CD4-positive, alpha-beta memory T cell (primary cell): Measurements from ENCODE around the gene LHFPL6. TPM values are rescaled to one million over a fixed set of nuclear protein-coding genes. Genes with fewer than 3 reads are reported as not detected.

ENCODE experiments used
- CTCF ChIA-PET: fragments of 350-600 bp; sonication (Branson Sonifier 250); formaldehyde crosslinking; loops from one replicate; lab custom pipeline; 2021; ENCODE audit warnings: inconsistent platforms; ENCODE audit not compliant: partially characterized antibody; lab: Charles Lee
- POLR2A ChIA-PET: fragments of 350-600 bp; sonication (Branson Sonifier 250); formaldehyde crosslinking; loops from one replicate; lab custom pipeline; 2021; ENCODE audit not compliant: partially characterized antibody; lab: Charles Lee
- DNase-seq, 5 donors: peaks; one replicate each; pipeline versions ENCODE4 v3.0.0 to v3.0.0-alpha.2; 2020 to 2022; ENCODE audit warnings: mixed read lengths in 1 of 5
- H3K27ac ChIP-seq: one replicate; pipeline ENCODE4 v1.7.0; 2013; ENCODE audit warnings: low read depth, low read length
- H3K27me3 ChIP-seq: 2 replicates; pipeline ENCODE4 v1.7.0; 2013; ENCODE audit warnings: mild to moderate bottlenecking, low read length, moderate library complexity; ENCODE audit not compliant: insufficient read depth
- H3K36me3 ChIP-seq: 2 replicates; pipeline ENCODE4 v1.7.0; 2013; ENCODE audit warnings: mild to moderate bottlenecking, low read length, moderate library complexity; ENCODE audit not compliant: insufficient read depth
- H3K4me1 ChIP-seq: 2 replicates; pipeline ENCODE4 v1.7.0; 2013; ENCODE audit warnings: mild to moderate bottlenecking, low read length, moderate library complexity; ENCODE audit not compliant: insufficient read depth
- H3K4me3 ChIP-seq, 2 donors: one replicate each; pipeline ENCODE4 v1.7.0; 2013; ENCODE audit warnings: low read length in 2 of 2, mild to moderate bottlenecking in 1 of 2
- H3K9me3 ChIP-seq, 2 donors: one replicate each; pipeline ENCODE4 v1.7.0; 2013; ENCODE audit warnings: low read length in 2 of 2, control low read depth in 1 of 2; ENCODE audit not compliant: control insufficient read depth in 1 of 2
- H3K27ac Mint-ChIP-seq, 7 donors: one replicate each; pipeline ENCODE4 v1.8.0; 2020 to 2021; ENCODE audit warnings: mixed read lengths in 7 of 7, mild to moderate bottlenecking in 6 of 7, inconsistent platforms in 3 of 7, moderate library complexity in 3 of 7
- H3K27me3 Mint-ChIP-seq, 2 donors: one replicate each; pipeline ENCODE4 v1.8.0; 2020 to 2021; ENCODE audit warnings: mixed read lengths in 2 of 2
- H3K36me3 Mint-ChIP-seq, 2 donors: one replicate each; pipeline ENCODE4 v1.8.0; 2020 to 2021; ENCODE audit warnings: mixed read lengths in 2 of 2, inconsistent platforms in 1 of 2, mild to moderate bottlenecking in 1 of 2
- H3K4me1 Mint-ChIP-seq, 4 donors: one replicate each; pipeline ENCODE4 v1.8.0; 2020 to 2021; ENCODE audit warnings: mixed read lengths in 4 of 4, mild to moderate bottlenecking in 1 of 4
- H3K4me3 Mint-ChIP-seq, 8 donors: one replicate each; pipeline ENCODE4 v1.8.0; 2020 to 2021; ENCODE audit warnings: mixed read lengths in 8 of 8, mild to moderate bottlenecking in 7 of 8, moderate library complexity in 6 of 8, inconsistent platforms in 3 of 8
- H3K9me3 Mint-ChIP-seq, 8 donors: one replicate each; pipeline ENCODE4 v1.8.0; 2020 to 2021; ENCODE audit warnings: mixed read lengths in 8 of 8, mild to moderate bottlenecking in 5 of 8, inconsistent platforms in 3 of 8, moderate library complexity in 1 of 8
- intact Hi-C: fragments of 100-400 bp; cut with micrococcal nuclease; formaldehyde crosslinking; loops from one replicate; pipeline ENCODE4 v1.15.1; 2023
- polyA plus RNA-seq, 2 donors: library from polyadenylated mRNA; unstranded; fragments of 300-500 nt; fragmentation: Illumina TruSeq; gene quantifications; one replicate each; pipeline ENCODE4 v1.2.3, GENCODE V29; 2021
- total RNA-seq, 2 experiments: library from RNA; stranded (reverse); gene quantifications; one replicate each; pipeline ENCODE4 v1.2.3, GENCODE V29; 2021

The LHFPL6 gene
- total and polyA plus RNA-seq, 4 experiments from 2014 or later = 0.16 TPM; not detected in 3

DNA sequence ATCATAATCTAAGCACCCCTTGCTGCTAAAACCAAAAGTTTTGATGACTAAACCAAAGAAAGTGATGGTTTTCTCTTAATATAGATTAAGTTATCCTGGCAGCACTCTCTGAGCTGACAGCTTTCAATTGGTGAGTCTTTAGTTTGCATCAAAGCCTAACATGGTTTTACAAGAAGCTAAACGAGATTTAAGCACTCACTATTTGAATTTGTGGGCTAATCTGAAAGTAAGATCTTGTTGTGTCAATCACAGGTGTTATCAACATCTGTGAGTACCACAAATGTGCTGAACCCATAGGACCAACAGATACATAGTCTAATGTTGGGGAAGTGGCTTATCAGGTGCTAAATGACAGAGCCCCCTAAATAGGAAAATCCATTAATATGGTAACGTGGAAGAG lies 223.9 kb downstream of the LHFPL6 start:
- H3K27me3 ChIP-seq = no peaks in the 10 kb centered on the region
- intact Hi-C loops = no loop called here
- no peaks in the 10 kb centered on the region for H3K4me1 Mint-ChIP-seq
- H3K4me3 ChIP-seq = no peak overlapping the region
- no peak overlapping the region for H3K27ac ChIP-seq
- POLR2A ChIA-PET = no interaction called here
- no peaks in the 10 kb centered on the region for H3K9me3 ChIP-seq
- CTCF ChIA-PET = no interaction called here
- no peak overlapping the region for H3K4me3 Mint-ChIP-seq
- H3K27me3 Mint-ChIP-seq = no peaks in the 10 kb centered on the region
- H3K9me3 Mint-ChIP-seq = no peaks in the 10 kb centered on the region
- no peak for DNase-seq
- peak overlapping the region in 1 of 7 donors; percentile 6 for H3K27ac Mint-ChIP-seq
- H3K36me3 ChIP-seq = no peaks in the 10 kb centered on the region
- H3K36me3 Mint-ChIP-seq = no peaks in the 10 kb centered on the region
- no peaks in the 10 kb centered on the region for H3K4me1 ChIP-seq

DNA sequence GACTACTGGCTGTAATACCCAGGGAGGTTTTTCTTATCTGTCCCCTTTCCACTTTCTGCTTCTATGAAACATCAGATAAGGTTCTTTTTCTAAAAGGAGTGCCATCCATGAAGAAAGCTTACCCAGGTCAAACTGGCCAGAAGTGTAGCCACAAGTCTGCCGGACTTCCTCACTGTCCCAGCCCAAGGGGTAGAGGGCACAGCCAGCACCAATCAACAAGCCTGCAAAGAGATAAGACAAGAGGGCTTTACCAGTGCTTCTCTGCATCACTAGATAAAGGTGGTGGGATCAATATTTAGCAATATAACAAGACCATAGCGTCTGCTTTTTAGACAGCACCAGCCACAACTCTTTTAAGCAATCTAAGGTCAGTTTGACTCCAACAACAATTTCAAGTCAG lies 224.7 kb downstream of the LHFPL6 start:
- Mint-ChIP-seq H3K27me3 (no peaks in the 10 kb centered on the region), H3K27ac (no peak overlapping the region), H3K9me3 (no peaks in the 10 kb centered on the region), H3K36me3 (no peaks in the 10 kb centered on the region), H3K4me3 (no peak overlapping the region), H3K4me1 (no peaks in the 10 kb centered on the region)
- no peaks in the 10 kb centered on the region for H3K4me1 ChIP-seq
- intact Hi-C loops = no loop called here
- no peaks in the 10 kb centered on the region for H3K27me3 ChIP-seq
- no peaks in the 10 kb centered on the region for H3K9me3 ChIP-seq
- no peaks in the 10 kb centered on the region for H3K36me3 ChIP-seq
- CTCF ChIA-PET = no interaction called here
- DNase-seq = no peak
- no peak overlapping the region for H3K27ac ChIP-seq
- POLR2A ChIA-PET = no interaction called here
- H3K4me3 ChIP-seq = no peak overlapping the region

DNA sequence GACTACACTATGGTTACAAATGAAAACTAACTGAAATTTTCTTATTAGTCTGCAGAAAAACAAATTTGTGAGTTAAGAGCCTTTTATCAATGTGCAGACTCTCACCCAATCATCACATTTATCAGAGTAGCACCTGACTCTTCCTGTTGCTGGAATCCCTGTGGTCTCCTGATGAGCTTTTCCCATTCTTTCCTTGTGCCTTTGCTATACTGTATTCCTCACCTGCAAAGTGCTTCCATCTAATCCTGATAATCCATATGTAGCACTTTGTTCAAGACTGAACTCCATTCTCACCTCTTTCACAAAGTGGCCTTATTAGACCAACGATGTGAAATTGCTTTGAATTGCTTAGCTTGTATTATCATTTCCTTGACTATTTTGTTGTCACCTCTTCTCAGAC lies 225.3 kb downstream of the LHFPL6 start:
- Mint-ChIP-seq H3K36me3 (no peaks in the 10 kb centered on the region), H3K27me3 (no peaks in the 10 kb centered on the region), H3K27ac (no peak overlapping the region), H3K4me3 (no peak overlapping the region), H3K4me1 (no peaks in the 10 kb centered on the region), H3K9me3 (no peaks in the 10 kb centered on the region)
- intact Hi-C loops = no loop called here
- H3K9me3 ChIP-seq = no peaks in the 10 kb centered on the region
- H3K36me3 ChIP-seq = no peaks in the 10 kb centered on the region
- ChIA-PET CTCF (no interaction called here), POLR2A (no interaction called here)
- DNase-seq = no peak
- no peaks in the 10 kb centered on the region for H3K27me3 ChIP-seq
- H3K27ac ChIP-seq = no peak overlapping the region
- no peaks in the 10 kb centered on the region for H3K4me1 ChIP-seq
- H3K4me3 ChIP-seq = no peak overlapping the region

DNA sequence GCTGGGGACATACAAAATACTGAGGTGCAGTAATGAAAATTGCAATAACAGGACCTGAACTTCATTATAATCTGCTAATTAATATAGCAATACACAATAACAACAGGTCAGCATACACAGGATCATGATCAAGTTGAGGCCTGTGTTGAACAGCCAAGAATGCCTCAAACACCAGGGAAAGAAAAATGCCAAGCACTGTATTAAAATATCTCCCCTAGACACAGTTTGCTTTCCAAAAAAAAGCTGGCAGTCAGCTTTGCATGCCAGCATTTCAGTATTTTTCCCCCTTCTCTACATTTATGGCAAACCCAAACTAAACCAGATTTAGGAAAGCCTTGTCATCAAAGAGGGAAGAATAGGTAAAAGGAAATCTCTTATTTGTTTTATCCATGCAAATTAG lies 226.9 kb downstream of the LHFPL6 start:
- no peak overlapping the region for H3K27ac ChIP-seq

DNA sequence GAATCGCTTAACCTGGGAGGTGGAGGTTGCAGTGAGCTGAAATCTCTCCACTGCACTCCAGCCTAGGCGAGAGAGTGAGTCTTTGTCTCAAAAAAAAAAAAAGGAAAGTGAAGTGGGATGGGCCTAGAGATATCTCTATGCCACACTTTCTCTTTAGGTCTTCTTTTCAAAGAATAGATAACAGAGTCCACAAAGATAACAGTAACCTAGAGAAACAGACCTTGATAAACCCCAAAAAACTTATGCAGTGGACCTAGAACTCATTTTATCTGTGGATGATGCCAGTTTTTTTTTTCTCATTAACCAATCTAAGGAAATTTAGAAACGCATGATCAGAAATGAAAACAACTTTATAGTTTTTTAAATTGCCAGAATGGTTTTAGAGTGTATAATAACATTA lies 227.4 kb downstream of the LHFPL6 start:
- no peak overlapping the region for H3K27ac Mint-ChIP-seq
- H3K27me3 ChIP-seq = no peaks in the 10 kb centered on the region

More for the DNA sequence above, 226.9 kb downstream of the LHFPL6 start:
- Histone ChIP-seq H3K4me1 (no peaks in the 10 kb centered on the region), H3K9me3 (no peaks in the 10 kb centered on the region), H3K4me3 (no peak overlapping the region), H3K27me3 (no peaks in the 10 kb centered on the region), H3K36me3 (no peaks in the 10 kb centered on the region)
- Mint-ChIP-seq H3K9me3 (no peaks in the 10 kb centered on the region), H3K4me1 (no peaks in the 10 kb centered on the region), H3K36me3 (no peaks in the 10 kb centered on the region), H3K4me3 (no peak overlapping the region), H3K27ac (no peak overlapping the region), H3K27me3 (peaks cover 0 to 2% of the 10 kb centered on the region in 2 donors)
- ChIA-PET POLR2A (no interaction called here), CTCF (no interaction called here)
- intact Hi-C loops = no loop called here
- DNase-seq = no peak

DNA sequence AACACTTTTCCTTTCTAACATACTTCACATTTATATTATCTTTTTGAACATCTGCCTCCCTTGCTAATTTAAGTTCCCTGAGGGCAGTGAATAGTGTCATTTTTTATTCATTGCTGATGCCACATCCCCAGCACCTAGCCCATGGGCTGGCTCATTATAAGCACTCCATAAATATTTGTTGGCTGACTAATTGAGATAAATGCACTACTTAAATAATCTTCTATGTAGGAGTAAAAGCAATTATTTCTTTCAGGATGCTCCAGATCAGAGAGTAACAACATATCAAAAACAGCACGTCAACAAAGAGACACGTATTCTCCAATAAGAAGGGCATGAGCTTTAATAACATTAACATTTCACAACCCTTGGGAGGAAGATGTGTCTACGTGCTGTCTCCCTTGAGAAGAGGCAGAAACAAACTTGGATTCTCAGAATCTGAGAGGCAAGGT lies 228.2 kb downstream of the LHFPL6 start:
- ChIA-PET POLR2A (no interaction called here), CTCF (interaction anchor here (0.9 kb wide), 1 partner anchor 10 kb away, joined by 3 read pairs; no protein-coding TSS in a partner anchor)
- no peaks in the 10 kb centered on the region for H3K27me3 ChIP-seq
- no peak overlapping the region for H3K4me3 Mint-ChIP-seq
- H3K27me3 Mint-ChIP-seq = peaks cover 0 to 5% of the 10 kb centered on the region in 2 donors
- no peaks in the 10 kb centered on the region for H3K4me1 Mint-ChIP-seq
- no peak overlapping the region for H3K27ac Mint-ChIP-seq
- no peak overlapping the region for H3K27ac ChIP-seq
- no peaks in the 10 kb centered on the region for H3K4me1 ChIP-seq
- no peaks in the 10 kb centered on the region for H3K36me3 ChIP-seq
- no peaks in the 10 kb centered on the region for H3K36me3 Mint-ChIP-seq
- no peak overlapping the region for H3K4me3 ChIP-seq
- no peaks in the 10 kb centered on the region for H3K9me3 Mint-ChIP-seq
- no peak for DNase-seq
- no peaks in the 10 kb centered on the region for H3K9me3 ChIP-seq
- intact Hi-C loops = no loop called here

More for the DNA sequence above, 227.4 kb downstream of the LHFPL6 start:
- no peak for DNase-seq
- ChIA-PET POLR2A (no interaction called here), CTCF (interaction anchor here (0.9 kb wide), 1 partner anchor 10 kb away, joined by 3 read pairs; no protein-coding TSS in a partner anchor)
- H3K9me3 Mint-ChIP-seq = no peaks in the 10 kb centered on the region
- H3K4me1 Mint-ChIP-seq = no peaks in the 10 kb centered on the region
- Histone ChIP-seq H3K4me1 (no peaks in the 10 kb centered on the region), H3K36me3 (no peaks in the 10 kb centered on the region), H3K27ac (no peak overlapping the region), H3K4me3 (no peak overlapping the region), H3K9me3 (no peaks in the 10 kb centered on the region)
- intact Hi-C loops = no loop called here
- H3K36me3 Mint-ChIP-seq = no peaks in the 10 kb centered on the region
- peaks cover 0 to 5% of the 10 kb centered on the region in 2 donors for H3K27me3 Mint-ChIP-seq
- no peak overlapping the region for H3K4me3 Mint-ChIP-seq

DNA sequence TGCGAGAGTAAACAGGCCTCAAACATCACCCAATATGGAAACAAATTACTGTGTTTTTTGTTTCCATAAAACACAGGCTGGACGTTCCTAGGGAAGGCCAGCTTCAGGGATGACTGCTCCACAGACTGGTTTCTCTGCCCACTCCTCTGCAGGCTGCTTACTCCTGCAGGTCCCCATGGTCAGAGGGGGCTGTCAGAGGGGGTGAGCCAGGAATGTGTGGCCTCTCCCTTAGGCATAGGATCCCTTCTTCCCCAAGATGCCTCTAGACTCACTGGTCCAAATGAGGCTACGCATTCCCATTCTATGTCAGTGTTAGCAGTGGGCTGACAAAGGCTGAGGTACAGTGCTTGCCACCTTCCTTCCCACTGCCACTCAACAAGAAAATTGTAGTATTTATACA lies 229.8 kb downstream of the LHFPL6 start:
- Mint-ChIP-seq H3K27ac (no peak overlapping the region), H3K4me1 (no peaks in the 10 kb centered on the region), H3K4me3 (no peak overlapping the region), H3K27me3 (peaks cover 0 to 5% of the 10 kb centered on the region in 2 donors), H3K36me3 (no peaks in the 10 kb centered on the region), H3K9me3 (no peaks in the 10 kb centered on the region)
- Histone ChIP-seq H3K4me3 (no peak overlapping the region), H3K9me3 (no peaks in the 10 kb centered on the region), H3K4me1 (no peaks in the 10 kb centered on the region), H3K36me3 (no peaks in the 10 kb centered on the region), H3K27ac (no peak overlapping the region), H3K27me3 (no peaks in the 10 kb centered on the region)
- ChIA-PET POLR2A (no interaction called here), CTCF (no interaction called here)
- intact Hi-C loops = no loop called here
- no peak for DNase-seq

DNA sequence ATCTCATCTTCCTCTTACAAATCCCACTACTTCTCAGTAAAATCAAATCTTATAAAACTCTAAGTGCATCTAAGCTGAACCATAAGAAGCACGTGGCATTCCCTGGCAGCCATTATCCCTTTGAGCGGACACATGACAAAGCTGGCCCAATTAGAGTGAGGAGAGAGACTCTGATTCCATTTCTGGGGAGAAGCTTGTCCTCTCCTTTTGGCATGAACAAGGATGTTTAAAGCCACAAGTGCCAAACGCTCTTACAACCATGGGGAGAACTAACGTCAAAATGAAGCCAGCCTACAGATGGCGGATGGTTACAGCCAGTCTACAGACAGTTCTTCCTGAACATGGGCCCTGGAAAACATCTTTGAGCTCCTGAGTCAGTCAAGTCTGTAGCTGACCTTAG lies 231.3 kb downstream of the LHFPL6 start:
- no peak overlapping the region for H3K4me3 Mint-ChIP-seq
- peaks cover 2 to 8% of the 10 kb centered on the region in 2 donors for H3K27me3 Mint-ChIP-seq
- ChIA-PET CTCF (no interaction called here), POLR2A (no interaction called here)
- no peak for DNase-seq
- intact Hi-C loops = no loop called here
- Histone ChIP-seq H3K27ac (no peak overlapping the region), H3K9me3 (no peaks in the 10 kb centered on the region), H3K36me3 (no peaks in the 10 kb centered on the region), H3K4me3 (no peak overlapping the region), H3K27me3 (no peaks in the 10 kb centered on the region), H3K4me1 (no peaks in the 10 kb centered on the region)
- no peak overlapping the region for H3K27ac Mint-ChIP-seq
- no peaks in the 10 kb centered on the region for H3K36me3 Mint-ChIP-seq
- H3K9me3 Mint-ChIP-seq = peaks cover 0 to 4% (median 0%) of the 10 kb centered on the region in 8 donors
- no peaks in the 10 kb centered on the region for H3K4me1 Mint-ChIP-seq
